ENCODE data around the gene KDM2A. TPM values are rescaled to one million over a fixed set of nuclear protein-coding genes. Genes with fewer than 3 reads are reported as not detected.

Gene KDM2A
- total RNA-seq, result 100 to 1,000 TPM in 1 of 2 donors, 10 to 100 TPM in 1; 40.1 to 130 TPM

DNA sequence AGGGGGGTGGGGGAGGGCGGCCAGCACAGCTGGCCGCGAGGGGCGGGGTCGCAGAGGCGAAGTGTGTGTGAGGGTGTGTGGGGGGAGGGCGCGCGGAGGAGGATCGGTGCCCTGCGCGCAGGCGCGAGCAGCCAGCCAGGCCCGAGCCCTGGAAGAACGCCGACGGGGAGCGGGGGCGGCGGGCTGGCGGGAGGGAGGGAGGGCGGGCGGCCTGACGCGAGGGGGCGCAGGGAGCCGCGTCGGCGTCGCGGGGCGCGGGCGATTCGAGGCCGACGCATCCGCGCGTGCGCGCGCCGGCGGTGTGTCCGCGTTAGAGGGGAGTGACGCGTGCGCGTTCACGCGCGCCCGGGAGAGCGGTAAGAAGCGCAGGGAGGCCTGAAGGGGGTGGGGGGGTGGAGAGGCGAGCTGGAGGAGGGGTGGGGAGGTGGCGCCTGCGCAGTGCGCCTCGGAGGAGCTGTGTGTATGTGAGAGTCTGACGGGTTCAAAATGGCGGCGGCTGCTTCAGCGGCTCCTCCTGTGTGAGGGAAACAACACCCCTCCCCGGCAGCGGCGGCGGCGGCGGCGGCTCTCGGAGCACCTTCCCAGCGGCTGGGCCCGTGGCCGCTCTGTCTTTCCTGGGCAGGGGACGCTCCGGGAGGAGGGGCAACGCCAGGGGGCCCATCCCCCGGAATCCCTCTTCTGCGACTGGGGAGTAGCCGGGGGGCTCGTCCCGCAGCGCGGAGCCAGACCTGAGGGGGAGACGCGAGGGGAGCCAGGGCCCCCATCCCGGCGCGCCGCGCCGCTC is at the start of gene KDM2A:
TSS of gene KDM2A (plus strand) at position 463 of the 784 bp plus-strand sequence. CDS start 2,054 bp downstream, outside the sequence.
- no peaks in the 10 kb centered on the region for H3K36me3 ChIP-seq
- peak within 1 kb of the TSS; percentile 94 for H3K4me3 ChIP-seq
- peak within 1 kb of the TSS; percentile 91 to 93 for H3K27ac ChIP-seq
- DNase-seq (ENCODE audit: low spot score), result peak; percentile 98
- H3K4me1 ChIP-seq (ENCODE audit: control insufficient read depth in 1 of 2, low read depth in 2 of 2), result peaks cover 21 to 30% of the 10 kb centered on the region in 2 donors
- TF ChIP-seq, protein P1, sequence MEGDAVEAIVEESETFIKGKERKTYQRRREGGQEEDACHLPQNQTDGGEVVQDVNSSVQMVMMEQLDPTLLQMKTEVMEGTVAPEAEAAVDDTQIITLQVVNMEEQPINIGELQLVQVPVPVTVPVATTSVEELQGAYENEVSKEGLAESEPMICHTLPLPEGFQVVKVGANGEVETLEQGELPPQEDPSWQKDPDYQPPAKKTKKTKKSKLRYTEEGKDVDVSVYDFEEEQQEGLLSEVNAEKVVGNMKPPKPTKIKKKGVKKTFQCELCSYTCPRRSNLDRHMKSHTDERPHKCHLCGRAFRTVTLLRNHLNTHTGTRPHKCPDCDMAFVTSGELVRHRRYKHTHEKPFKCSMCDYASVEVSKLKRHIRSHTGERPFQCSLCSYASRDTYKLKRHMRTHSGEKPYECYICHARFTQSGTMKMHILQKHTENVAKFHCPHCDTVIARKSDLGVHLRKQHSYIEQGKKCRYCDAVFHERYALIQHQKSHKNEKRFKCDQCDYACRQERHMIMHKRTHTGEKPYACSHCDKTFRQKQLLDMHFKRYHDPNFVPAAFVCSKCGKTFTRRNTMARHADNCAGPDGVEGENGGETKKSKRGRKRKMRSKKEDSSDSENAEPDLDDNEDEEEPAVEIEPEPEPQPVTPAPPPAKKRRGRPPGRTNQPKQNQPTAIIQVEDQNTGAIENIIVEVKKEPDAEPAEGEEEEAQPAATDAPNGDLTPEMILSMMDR (IDR thresholded peaks at IDR 0.05), result no peak
- H3K9me3 ChIP-seq, result no peaks in the 10 kb centered on the region
- H3K27me3 ChIP-seq (replicated peaks; ENCODE audit: insufficient read depth), result no peaks in the 10 kb centered on the region
- ATAC-seq (ENCODE audit: insufficient number of reproducible peaks, low FRiP score, low read depth), result peak; percentile 88

DNA sequence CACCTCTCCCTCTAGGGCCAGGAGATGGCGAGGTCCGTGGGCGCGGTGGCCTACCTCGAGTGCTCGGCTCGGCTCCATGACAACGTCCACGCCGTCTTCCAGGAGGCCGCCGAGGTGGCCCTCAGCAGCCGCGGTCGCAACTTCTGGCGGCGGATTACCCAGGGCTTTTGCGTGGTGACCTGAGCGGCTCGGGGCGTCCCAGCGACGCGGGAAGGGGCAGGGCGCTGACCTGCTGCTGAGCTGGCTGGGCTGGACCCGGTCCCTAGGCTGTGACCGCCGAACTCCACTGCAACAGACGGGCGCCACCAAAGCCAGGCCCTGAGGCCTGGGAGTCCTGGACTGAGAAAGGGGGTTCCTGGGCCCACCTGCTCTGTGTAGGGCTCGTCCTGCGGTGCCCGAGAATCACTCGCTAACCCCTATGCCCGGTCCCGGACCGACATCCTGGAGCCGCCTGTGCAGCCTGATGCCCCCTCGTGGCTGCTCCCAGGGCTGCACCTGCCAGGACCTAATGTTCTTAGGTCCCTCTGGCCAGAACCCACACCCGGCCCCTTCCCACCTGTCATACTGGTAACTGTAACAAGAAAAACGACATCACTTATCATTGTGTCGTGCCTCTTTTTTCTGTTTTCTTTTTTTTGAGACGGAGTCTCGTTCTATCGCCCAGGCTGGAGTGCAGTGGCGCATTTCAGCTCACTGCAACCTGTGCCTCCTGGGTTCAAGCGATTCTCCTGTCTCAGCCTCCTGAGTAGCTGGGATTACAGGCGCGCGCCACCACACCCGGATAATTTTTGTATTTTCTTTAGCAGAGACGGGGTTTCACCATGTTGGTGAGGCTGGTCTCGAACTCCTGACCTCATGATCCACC is 47.4 kb upstream of the KDM2A start:
- no peak for DNase-seq (ENCODE audit: low spot score)
- H3K4me3 ChIP-seq, result peak overlapping the region; percentile 9

DNA sequence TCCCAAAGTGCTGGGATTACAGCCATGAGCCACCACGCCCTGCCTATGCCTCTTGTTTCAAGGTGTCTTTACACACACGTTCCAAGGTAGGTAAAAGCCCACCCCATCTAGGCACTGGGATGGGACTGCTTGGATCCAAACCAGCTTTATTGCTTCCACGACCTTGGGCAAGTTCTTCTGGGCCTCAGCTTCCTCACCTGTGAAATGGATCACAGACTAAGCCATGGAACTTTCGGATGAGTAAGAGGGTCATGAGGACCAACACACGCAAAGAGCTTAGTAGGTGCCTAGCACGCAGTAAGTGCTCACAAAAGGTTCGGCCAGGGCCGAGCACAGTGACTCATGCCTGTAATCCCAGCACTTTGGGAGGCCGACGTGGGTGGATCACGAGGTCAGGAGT is 46.8 kb upstream of the KDM2A start:
- TF ChIP-seq, protein P1 (IDR thresholded peaks at IDR 0.05), result no peak
- ATAC-seq (ENCODE audit: insufficient number of reproducible peaks, low FRiP score, low read depth) (no peak), DNase-seq (ENCODE audit: low spot score) (no peak)
- no peaks in the 10 kb centered on the region for H3K36me3 ChIP-seq
- H3K9me3 ChIP-seq, result no peaks in the 10 kb centered on the region
- no peak overlapping the region for H3K4me3 ChIP-seq
- H3K27me3 ChIP-seq (replicated peaks; ENCODE audit: insufficient read depth), result no peaks in the 10 kb centered on the region
- no peaks in the 10 kb centered on the region for H3K4me1 ChIP-seq (ENCODE audit: control insufficient read depth in 1 of 2, low read depth in 2 of 2)
- no peak overlapping the region for H3K27ac ChIP-seq

More for the DNA sequence above, 47.4 kb upstream of the KDM2A start:
- H3K36me3 ChIP-seq, result no peaks in the 10 kb centered on the region
- peak; percentile 31 for ATAC-seq (ENCODE audit: insufficient number of reproducible peaks, low FRiP score, low read depth)
- no peak overlapping the region for H3K27ac ChIP-seq
- H3K27me3 ChIP-seq (replicated peaks; ENCODE audit: insufficient read depth), result no peaks in the 10 kb centered on the region
- TF ChIP-seq, protein P1 (IDR thresholded peaks at IDR 0.05), result peak; percentile 86
- no peaks in the 10 kb centered on the region for H3K4me1 ChIP-seq (ENCODE audit: control insufficient read depth in 1 of 2, low read depth in 2 of 2)
- no peaks in the 10 kb centered on the region for H3K9me3 ChIP-seq

- ATAC-seq (ENCODE audit: insufficient number of reproducible peaks, low FRiP score, low read depth), result no peak
- no peaks in the 10 kb centered on the region for H3K27me3 ChIP-seq (replicated peaks; ENCODE audit: insufficient read depth)
- TF ChIP-seq, protein P1 (IDR thresholded peaks at IDR 0.05), result no peak
- no peak for DNase-seq (ENCODE audit: low spot score)
- H3K4me3 ChIP-seq, result no peak overlapping the region
- H3K9me3 ChIP-seq, result no peaks in the 10 kb centered on the region
- no peaks in the 10 kb centered on the region for H3K4me1 ChIP-seq (ENCODE audit: control insufficient read depth in 1 of 2, low read depth in 2 of 2)
- no peaks in the 10 kb centered on the region for H3K36me3 ChIP-seq
- H3K27ac ChIP-seq, result no peak overlapping the region
Observed at GRCh38 chr11:67073908-67074307, 45.2 kb upstream of the KDM2A start.

GRCh38 chr11:67076202-67076601 is 42.9 kb upstream of the KDM2A start:
- ATAC-seq (ENCODE audit: insufficient number of reproducible peaks, low FRiP score, low read depth) (no peak), DNase-seq (ENCODE audit: low spot score) (no peak)
- H3K4me3 ChIP-seq, result no peak overlapping the region
- H3K9me3 ChIP-seq, result no peaks in the 10 kb centered on the region
- H3K36me3 ChIP-seq, result no peaks in the 10 kb centered on the region
- TF ChIP-seq, protein P1 (IDR thresholded peaks at IDR 0.05), result no peak
- no peak overlapping the region for H3K27ac ChIP-seq
- H3K4me1 ChIP-seq (ENCODE audit: control insufficient read depth in 1 of 2, low read depth in 2 of 2), result no peaks in the 10 kb centered on the region
- no peaks in the 10 kb centered on the region for H3K27me3 ChIP-seq (replicated peaks; ENCODE audit: insufficient read depth)
